Colonic mucosa (tissue), 2 donors: ENCODE measurements around the gene NXPH1. TPM values are rescaled to one million over a fixed set of nuclear protein-coding genes. Genes with fewer than 3 reads are reported as not detected.

Experiments used
- total RNA-seq, 2 donors: library from RNA; stranded (reverse); fragmentation: NEBNext Ultra II Directional in 1 of 2; extraction: Animal tissue kit (Norgen Biotek cat#: 25700) in 1 of 2; gene quantifications; one replicate each; pipeline ENCODE4 v1.2.1, GENCODE V29; 2021
- donor health status: DM: no; HTN: no; CAD: no.
- donor health status: DM: no; HTN: no; CAD: no.

NXPH1 gene
- total RNA-seq, 2 donors from 2014 or later = 0.30 TPM; not detected in 1

Other genes with a start within 250 kb of the NXPH1 start
- 10 to 100 TPM; 46.1 to 47.5 TPM for gene ICA1, start 171.4 kb upstream of the NXPH1 start, total RNA-seq